H1 (cell line): ENCODE results near the gene RBM4B. TPM values are rescaled to one million over a fixed set of nuclear protein-coding genes. Genes with fewer than 3 reads are reported as not detected.

Experiments used
- EZH2 ChIP-seq: fragments of 200-600 bp; sonication (generic); IDR thresholded peaks from 2 replicates; pipeline ENCODE4 v1.7.1; 2012; ENCODE audit warnings: low read depth, mild to moderate bottlenecking, moderate library complexity, low read length, inconsistent platforms; ENCODE audit not compliant: severe bottlenecking
- JUND ChIP-seq: IDR thresholded peaks from 2 replicates; pipeline ENCODE4 v1.6.1; 2011; ENCODE audit warnings: mild to moderate bottlenecking, improper control_type of control experiment, low read length
- KDM4A ChIP-seq: IDR thresholded peaks from one replicate; pipeline ENCODE4 v1.7.1; 2012; ENCODE audit warnings: low read depth, mild to moderate bottlenecking, moderate library complexity, low read length, inconsistent platforms; ENCODE audit not compliant: severe bottlenecking
- RBBP5 ChIP-seq: IDR thresholded peaks from 2 replicates; pipeline ENCODE4 v1.7.1; 2012; ENCODE audit warnings: low read depth, mild to moderate bottlenecking, inconsistent platforms, low read length, moderate library complexity, borderline replicate concordance
- SP1 ChIP-seq: IDR thresholded peaks from 2 replicates; pipeline ENCODE4 v1.6.1; 2011; ENCODE audit warnings: low read depth, low read length
- SP2 ChIP-seq: IDR thresholded peaks from 2 replicates; pipeline ENCODE4 v1.6.1; 2012; ENCODE audit warnings: mild to moderate bottlenecking, low read length, inconsistent platforms
- SP4 ChIP-seq: IDR thresholded peaks from 2 replicates; pipeline ENCODE4 v1.6.1; 2012; ENCODE audit warnings: low read length, inconsistent platforms
- YY1 ChIP-seq: IDR thresholded peaks from 2 replicates; pipeline ENCODE4 v1.6.1; 2011; ENCODE audit warnings: low read depth, mild to moderate bottlenecking, low read length
- polyA plus RNA-seq, 7 experiments: library from polyadenylated mRNA; depleted of rRNA in 3 of 7; stranded (reverse) in 5 of 7; unstranded in 2 of 7; fragments of >200 nt in 5 of 7; fragments of 200-250 nt in 2 of 7; gene quantifications; 1 replicate in 5 of 7; 2 replicates in 1 of 7; 4 replicates in 1 of 7; pipeline versions ENCODE4 v1.2.1 to v1.2.3, GENCODE V29; 2011 to 2013; ENCODE audit warnings: missing spikeins in 2 of 7, mixed read lengths in 2 of 7
- total RNA-seq: library from RNA; stranded (reverse); fragmentation: NEBNext Ultra II Directional; extraction: Animal tissue kit (Norgen Biotek cat#: 25700); gene quantifications from 2 replicates; pipeline ENCODE4 v1.2.1, GENCODE V29; 2021

RBM4B gene
- total and polyA plus RNA-seq, 2 of the 8 experiments (the other 6 are each of a cell fraction or from before 2014, with no cell fraction given): 27.5 to 30.5 TPM

GRCh38 chr11:66719111-66719872 lies 41.6 kb upstream of the RBM4B start (continued):
- no peak for TF ChIP-seq KDM4A
- no peak for TF ChIP-seq EZH2
- TF ChIP-seq SP1: no peak
- no peak for TF ChIP-seq RBBP5
- TF ChIP-seq SP4: no peak
- TF ChIP-seq JUND: no peak
- TF ChIP-seq SP2: no peak
- TF ChIP-seq YY1: no peak
- TF ChIP-seq, all 59 proteins: peak for 0
